Natural killer cell treated with Interleukin-12 subunit alpha and Interleukin-12 subunit beta and Interleukin-15 and Interleukin-18, amount 100 ng/mL, for 72 hours (primary cell): ENCODE measurements around the gene ME3. TPM values are rescaled to one million over a fixed set of nuclear protein-coding genes. Genes with fewer than 3 reads are reported as not detected.
"Not testable (repeated sequence)": the region's sequence is repeated elsewhere in the genome, so short reads cannot be mapped to it uniquely, and the experiment has no call there.

Experiments
- ATAC-seq, 2 donors: fragments of 150-1000 bp; cut with Tn5 transposase in 1 of 2; sonication (Bioruptor Pico), chemical (Tn5 transposase) in 1 of 2; 2 replicates each; pipeline ENCODE4 v1.10.0; 2021
- DNase-seq: peaks from one replicate; pipeline ENCODE4 v3.0.0; 2022; ENCODE audit warnings: low spot score
- H3K27ac Mint-ChIP-seq, 2 donors: 1 replicate in 1 of 2; 2 replicates in 1 of 2; pipeline ENCODE4 v1.8.0; 2022; ENCODE audit warnings: mixed read lengths in 2 of 2, mild to moderate bottlenecking in 1 of 2, moderate library complexity in 1 of 2
- H3K27me3 Mint-ChIP-seq, 2 donors: 1 replicate in 1 of 2; 2 replicates in 1 of 2; pipeline ENCODE4 v1.8.0; 2022; ENCODE audit warnings: mixed read lengths in 2 of 2
- H3K36me3 Mint-ChIP-seq: one replicate; pipeline ENCODE4 v1.8.0; 2022; ENCODE audit warnings: mixed read lengths
- H3K4me1 Mint-ChIP-seq, 2 donors: 1 replicate in 1 of 2; 2 replicates in 1 of 2; pipeline ENCODE4 v1.8.0; 2022; ENCODE audit warnings: low read depth in 2 of 2, mixed read lengths in 2 of 2, mild to moderate bottlenecking in 1 of 2
- H3K4me3 Mint-ChIP-seq: one replicate; pipeline ENCODE4 v1.8.0; 2022; ENCODE audit warnings: mixed read lengths
- H3K9me3 Mint-ChIP-seq: 2 replicates; pipeline ENCODE4 v1.8.0; 2022; ENCODE audit warnings: mixed read lengths
- total RNA-seq, 2 donors: library from RNA; stranded (reverse); gene quantifications; one replicate each; pipeline ENCODE4 v1.2.3, GENCODE V29; 2022

The ME3 gene
- total RNA-seq, 2 donors from 2014 or later: 2.5 to 4.8 TPM

- DNase-seq (no peak), ATAC-seq (no peak)
- Mint-ChIP-seq H3K9me3 (no peaks in the 10 kb centered on the region), H3K4me1 (peaks cover 0 to 3% of the 10 kb centered on the region in 2 donors), H3K36me3 (no peaks in the 10 kb centered on the region), H3K27ac (no peak overlapping the region), H3K27me3 (no peaks in the 10 kb centered on the region), H3K4me3 (no peak overlapping the region)
These were observed 236.7 kb downstream of the ME3 start for GRCh38 chr11:86435711-86436110.

DNA sequence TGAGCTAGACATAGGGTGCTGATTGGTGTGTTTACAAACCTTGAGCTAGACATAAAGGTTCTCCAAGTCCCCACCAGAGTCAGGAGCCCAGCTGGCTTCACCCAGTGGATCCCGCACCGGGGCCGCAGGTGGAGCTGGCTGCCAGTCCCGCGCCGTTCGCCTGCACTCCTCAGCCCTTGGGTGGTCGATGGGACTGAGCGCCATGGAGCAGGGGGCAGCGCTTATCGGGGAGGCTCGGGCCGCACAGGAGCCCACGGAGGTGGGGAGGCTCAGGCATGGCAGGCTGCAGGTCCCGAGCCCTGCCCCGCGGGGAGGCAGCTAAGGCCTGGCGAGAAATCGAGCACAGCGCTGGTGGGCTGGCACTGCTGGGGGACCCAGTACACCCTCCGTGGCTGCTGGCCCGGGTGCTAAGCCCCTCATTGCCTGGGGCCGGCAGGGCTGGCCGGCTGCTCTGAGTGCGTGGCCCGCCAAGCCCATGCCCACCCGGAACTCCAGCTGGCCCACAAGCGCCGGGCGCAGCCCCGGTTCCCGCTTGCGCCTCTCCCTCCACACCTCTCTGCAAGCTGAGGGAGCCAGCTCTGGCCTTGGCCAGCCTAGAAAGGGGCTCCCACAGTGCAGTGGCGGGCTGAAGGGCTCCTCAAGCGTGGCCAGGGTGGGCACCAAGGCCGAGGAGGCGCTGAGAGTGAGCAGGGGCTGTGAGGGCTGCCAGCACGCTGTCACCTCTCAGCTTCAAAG, 238.9 kb downstream of the ME3 start:
- not testable (repeated sequence) for H3K4me1 Mint-ChIP-seq, H3K27me3 Mint-ChIP-seq, H3K4me3 Mint-ChIP-seq, H3K27ac Mint-ChIP-seq, DNase-seq, H3K36me3 Mint-ChIP-seq, H3K9me3 Mint-ChIP-seq, ATAC-seq

DNA sequence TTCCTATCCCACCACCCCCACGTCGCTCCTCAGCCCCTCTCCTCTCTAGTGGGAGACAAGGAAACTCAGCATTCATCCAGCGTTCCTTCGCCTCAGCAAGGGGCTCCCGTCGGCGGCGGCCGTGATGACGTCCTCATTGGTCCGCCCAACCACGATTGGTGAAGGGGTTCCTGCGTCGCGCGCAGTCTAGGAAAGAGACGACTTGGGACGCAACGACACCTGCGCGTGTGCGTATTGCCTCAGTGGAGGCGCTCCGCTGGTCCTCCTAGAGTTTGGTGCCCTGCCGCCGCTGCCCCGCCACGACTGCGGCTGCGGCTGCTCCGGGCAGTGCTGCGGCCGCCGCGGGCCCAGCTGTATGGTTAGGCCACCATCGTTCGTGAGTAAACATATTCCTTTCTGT, 241.2 kb downstream of the ME3 start:
- Mint-ChIP-seq H3K27me3 (peaks cover 0 to 2% of the 10 kb centered on the region in 2 donors), H3K4me3 (no peak overlapping the region), H3K4me1 (no peaks in the 10 kb centered on the region), H3K9me3 (no peaks in the 10 kb centered on the region), H3K27ac (no peak overlapping the region), H3K36me3 (no peaks in the 10 kb centered on the region)
- peak in 1 of 2 donors; percentile 66 for ATAC-seq
- DNase-seq: no peak

DNA sequence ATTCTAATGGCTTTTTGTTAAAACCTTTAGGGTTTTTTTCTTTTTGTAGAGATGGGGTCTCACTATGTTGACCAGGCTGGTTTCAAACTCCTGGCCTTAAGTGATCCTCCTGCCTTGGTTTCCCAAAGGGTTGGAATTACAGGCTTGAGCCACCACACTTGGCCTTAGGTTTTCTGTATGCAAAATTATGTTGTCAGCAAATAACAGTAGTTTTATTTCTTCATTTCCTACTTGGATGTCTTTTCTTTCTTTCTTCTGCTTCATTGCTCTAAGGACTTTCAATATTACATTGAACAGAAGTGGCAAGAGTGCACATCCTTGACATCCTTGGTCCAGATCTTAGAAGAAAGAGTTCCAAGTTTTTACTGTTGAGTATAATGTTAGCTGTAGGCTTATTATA, 245.0 kb downstream of the ME3 start:
- ATAC-seq: no peak

DNA sequence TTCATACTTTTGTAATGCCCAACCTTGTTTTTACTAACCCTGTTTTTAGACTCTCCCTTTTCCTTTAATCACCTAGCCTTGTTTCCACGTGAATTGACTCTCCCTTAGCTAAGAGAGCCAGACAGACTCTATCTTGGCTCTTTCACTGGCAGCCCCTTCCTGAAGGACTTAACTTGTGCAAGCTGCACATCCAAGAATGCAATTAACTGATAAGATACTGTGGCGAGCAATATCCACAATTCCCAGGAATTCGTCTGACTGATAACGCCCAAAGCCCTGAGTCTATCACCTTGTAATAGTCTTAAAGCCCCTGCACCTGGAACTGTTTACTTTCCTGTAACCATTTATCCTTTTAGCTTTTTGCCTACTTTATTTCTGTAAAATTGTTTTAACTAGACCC, 248.9 kb downstream of the ME3 start:
- not testable (repeated sequence) for ATAC-seq, DNase-seq, H3K9me3 Mint-ChIP-seq, H3K27me3 Mint-ChIP-seq, H3K27ac Mint-ChIP-seq, H3K36me3 Mint-ChIP-seq, H3K4me3 Mint-ChIP-seq, H3K4me1 Mint-ChIP-seq

More for the DNA sequence above, 245.0 kb downstream of the ME3 start:
- H3K4me3 Mint-ChIP-seq: no peak overlapping the region
- no peaks in the 10 kb centered on the region for H3K9me3 Mint-ChIP-seq
- H3K36me3 Mint-ChIP-seq: no peaks in the 10 kb centered on the region
- H3K4me1 Mint-ChIP-seq: no peaks in the 10 kb centered on the region
- H3K27ac Mint-ChIP-seq: no peak overlapping the region
- H3K27me3 Mint-ChIP-seq: peaks cover 0 to 2% of the 10 kb centered on the region in 2 donors
- no peak for DNase-seq

DNA sequence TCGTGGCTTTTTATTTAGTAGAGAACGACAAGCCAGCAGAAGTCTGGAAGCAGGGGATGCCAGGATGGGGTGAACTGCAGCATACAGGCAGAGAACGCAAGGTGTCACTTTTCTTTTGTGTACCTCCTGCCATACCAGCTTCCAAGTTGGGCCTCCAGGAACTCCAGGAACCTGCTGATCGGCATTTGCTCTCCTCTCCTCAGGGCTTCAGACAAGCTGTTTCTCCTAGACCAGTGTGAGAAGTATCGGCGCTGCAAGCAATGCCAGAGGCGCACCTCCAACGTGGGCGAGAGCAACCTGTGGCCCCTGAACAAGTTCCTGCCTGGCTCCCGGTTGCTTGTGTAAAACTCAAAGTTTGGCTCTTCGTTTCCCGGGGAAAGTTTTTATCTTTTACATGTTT, 250.0 kb downstream of the ME3 start:
- no peaks in the 10 kb centered on the region for H3K9me3 Mint-ChIP-seq
- no peak overlapping the region for H3K27ac Mint-ChIP-seq
- H3K36me3 Mint-ChIP-seq: no peaks in the 10 kb centered on the region
- ATAC-seq: no peak
- peaks cover 0 to 3% of the 10 kb centered on the region in 2 donors for H3K4me1 Mint-ChIP-seq
- no peaks in the 10 kb centered on the region for H3K27me3 Mint-ChIP-seq
- DNase-seq: no peak
- H3K4me3 Mint-ChIP-seq: no peak overlapping the region

DNA sequence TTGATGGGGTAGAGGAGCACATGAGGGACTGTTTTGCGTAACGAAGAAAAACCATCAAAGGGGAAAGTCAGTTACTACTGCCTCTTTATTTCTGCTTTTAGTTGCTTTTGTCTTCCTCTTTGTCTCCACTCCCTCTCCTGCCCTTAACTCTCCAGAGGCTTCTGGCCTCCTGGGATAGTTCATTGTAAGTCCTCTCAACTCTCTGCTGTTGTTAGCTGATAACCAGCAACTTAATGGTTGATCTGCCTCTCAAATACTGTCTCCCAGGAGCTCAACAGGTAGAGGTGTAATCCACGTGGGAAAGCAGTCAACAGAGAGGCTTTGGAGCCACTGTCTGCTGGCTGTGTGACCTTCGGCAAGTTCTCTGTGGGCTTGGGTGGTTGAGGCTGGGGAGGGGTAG, 250.5 kb downstream of the ME3 start:
- Mint-ChIP-seq H3K27ac (no peak overlapping the region), H3K4me1 (peaks cover 0 to 3% of the 10 kb centered on the region in 2 donors), H3K36me3 (no peaks in the 10 kb centered on the region), H3K4me3 (no peak overlapping the region), H3K9me3 (no peaks in the 10 kb centered on the region), H3K27me3 (no peaks in the 10 kb centered on the region)
- no peak for DNase-seq
- no peak for ATAC-seq

- ATAC-seq: peak; percentile 43 to 65
- no peak overlapping the region for H3K4me3 Mint-ChIP-seq
- no peak overlapping the region for H3K27ac Mint-ChIP-seq
These were observed 253.5 kb downstream of the ME3 start for GRCh38 chr11:86418917-86419316.

DNA sequence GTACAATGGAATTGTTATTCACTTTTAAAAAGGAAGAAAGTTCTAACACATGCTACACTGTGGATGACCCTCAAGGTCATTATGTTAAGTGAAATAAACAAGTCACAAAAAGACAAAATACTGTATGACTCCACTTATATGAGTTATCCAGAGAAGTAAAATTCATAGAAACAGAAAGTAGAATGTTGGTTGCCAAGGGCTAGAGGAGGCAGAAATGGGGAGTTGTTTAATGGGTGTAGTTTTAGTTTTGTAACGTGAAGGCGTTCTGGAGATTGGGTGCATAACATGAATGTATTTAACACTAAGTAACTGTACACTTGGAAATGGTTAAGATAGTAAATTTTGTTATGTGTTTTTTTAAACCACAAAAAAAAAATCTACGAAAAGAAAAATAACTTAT, 253.9 kb downstream of the ME3 start:
- Mint-ChIP-seq H3K4me3 (no peak overlapping the region), H3K27me3 (no peaks in the 10 kb centered on the region), H3K36me3 (no peaks in the 10 kb centered on the region), H3K27ac (no peak overlapping the region), H3K9me3 (no peaks in the 10 kb centered on the region), H3K4me1 (peaks cover 0 to 6% of the 10 kb centered on the region in 2 donors)
- ATAC-seq (peak in 1 of 2 donors; percentile 27), DNase-seq (no peak)

More at GRCh38 chr11:86418917-86419316, 253.5 kb downstream of the ME3 start:
- H3K4me1 Mint-ChIP-seq: peaks cover 0 to 6% of the 10 kb centered on the region in 2 donors
- no peaks in the 10 kb centered on the region for H3K36me3 Mint-ChIP-seq
- no peak for DNase-seq
- no peaks in the 10 kb centered on the region for H3K9me3 Mint-ChIP-seq
- H3K27me3 Mint-ChIP-seq: no peaks in the 10 kb centered on the region

DNA sequence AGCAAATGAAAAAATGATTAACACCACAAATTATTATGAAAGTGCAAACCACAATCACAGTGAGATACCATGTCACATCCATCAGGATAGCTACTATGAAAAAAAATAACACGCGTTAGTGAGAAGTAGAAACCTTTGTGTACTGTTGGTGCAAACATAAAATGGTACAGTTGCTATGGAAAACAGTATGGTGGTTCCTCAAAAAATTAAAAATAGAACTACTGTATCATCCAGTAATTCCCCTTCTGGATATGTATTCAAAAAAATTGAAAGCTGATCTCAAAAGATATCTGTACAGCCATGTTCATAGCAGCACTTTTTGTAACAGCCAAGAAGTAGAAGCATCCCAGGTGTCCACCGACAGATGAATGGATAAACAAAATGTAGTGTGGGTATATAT, 254.3 kb downstream of the ME3 start:
- no peak for DNase-seq
- Mint-ChIP-seq H3K27me3 (no peaks in the 10 kb centered on the region), H3K4me3 (no peak overlapping the region), H3K4me1 (peaks cover 0 to 6% of the 10 kb centered on the region in 2 donors), H3K27ac (no peak overlapping the region), H3K9me3 (no peaks in the 10 kb centered on the region), H3K36me3 (no peaks in the 10 kb centered on the region)
- no peak for ATAC-seq

DNA sequence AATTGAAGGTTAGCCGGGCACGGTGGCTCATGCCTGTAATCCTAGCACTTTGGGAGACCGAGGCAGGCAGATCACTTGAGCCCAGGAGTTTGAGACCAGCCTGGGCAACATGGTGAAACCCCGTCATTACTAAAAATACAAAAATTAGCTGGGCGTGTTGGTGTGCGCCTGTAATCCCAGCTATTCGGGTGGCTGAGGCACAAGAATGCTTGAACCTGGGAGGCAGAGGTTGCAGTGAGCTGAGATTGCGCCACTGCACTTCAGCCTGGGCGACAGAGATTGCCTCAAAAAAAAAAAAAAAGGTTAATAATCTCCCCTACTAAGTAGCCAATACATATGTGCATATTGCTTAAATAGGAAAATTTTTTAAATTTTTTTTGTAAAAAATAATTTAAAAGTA, 255.5 kb downstream of the ME3 start:
- not testable (repeated sequence) for H3K4me1 Mint-ChIP-seq, H3K27me3 Mint-ChIP-seq, H3K27ac Mint-ChIP-seq, H3K9me3 Mint-ChIP-seq, DNase-seq, H3K36me3 Mint-ChIP-seq, ATAC-seq, H3K4me3 Mint-ChIP-seq

DNA sequence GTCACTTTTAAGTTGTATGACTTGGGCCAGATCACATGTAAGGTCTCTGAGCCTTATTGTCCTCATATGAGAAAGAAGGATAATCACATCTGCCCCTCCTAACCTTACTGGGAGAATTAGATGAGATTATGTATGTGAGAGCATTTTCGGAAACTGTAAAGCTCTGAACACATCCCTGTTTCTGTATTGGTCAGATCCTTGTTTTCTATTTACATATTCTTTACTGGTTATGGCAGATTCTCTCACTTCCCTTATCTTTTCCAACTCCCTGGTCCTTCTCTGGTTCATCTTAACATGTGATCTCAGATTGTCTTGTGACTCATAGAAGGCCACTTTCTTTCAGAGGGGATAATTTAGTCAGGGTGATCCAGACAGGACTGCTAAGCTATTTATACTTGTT, 255.9 kb downstream of the ME3 start:
- ATAC-seq (no peak), DNase-seq (no peak)
- Mint-ChIP-seq H3K27me3 (no peaks in the 10 kb centered on the region), H3K4me1 (peaks cover 0 to 6% of the 10 kb centered on the region in 2 donors), H3K27ac (no peak overlapping the region), H3K4me3 (no peak overlapping the region), H3K36me3 (no peaks in the 10 kb centered on the region), H3K9me3 (no peaks in the 10 kb centered on the region)

- DNase-seq: no peak
- Mint-ChIP-seq H3K27me3 (no peaks in the 10 kb centered on the region), H3K4me3 (no peak overlapping the region), H3K27ac (no peak overlapping the region), H3K4me1 (peaks cover 0 to 6% of the 10 kb centered on the region in 2 donors), H3K36me3 (no peaks in the 10 kb centered on the region), H3K9me3 (no peaks in the 10 kb centered on the region)
- ATAC-seq: no peak
These were observed 257.4 kb downstream of the ME3 start for GRCh38 chr11:86415026-86415425.

DNA sequence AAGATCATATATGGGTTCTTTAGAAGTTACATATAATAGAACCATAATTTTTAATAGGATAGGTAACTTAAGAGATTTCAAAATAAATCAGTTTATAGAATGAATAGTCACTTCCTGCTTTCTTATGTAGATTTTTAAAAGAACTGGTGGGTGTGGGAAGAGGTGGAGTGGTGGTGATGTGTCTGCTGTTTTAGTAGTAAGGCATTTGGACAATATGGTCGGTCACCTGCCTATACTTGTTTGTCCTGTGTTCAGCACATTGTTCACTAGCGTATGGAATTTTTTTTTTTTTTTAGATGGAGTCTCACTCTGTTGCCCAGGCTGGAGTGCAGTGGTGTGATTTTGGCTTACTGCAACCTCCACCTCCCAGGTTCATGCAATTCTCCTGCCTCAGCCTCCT, 258.4 kb downstream of the ME3 start:
- Mint-ChIP-seq H3K27me3 (no peaks in the 10 kb centered on the region), H3K4me1 (peaks cover 0 to 6% of the 10 kb centered on the region in 2 donors)
- ATAC-seq: no peak

GRCh38 chr11:86408845-86409244, 263.6 kb downstream of the ME3 start:
- Mint-ChIP-seq H3K9me3 (no peaks in the 10 kb centered on the region), H3K27me3 (no peaks in the 10 kb centered on the region), H3K36me3 (no peaks in the 10 kb centered on the region), H3K4me3 (no peak overlapping the region), H3K4me1 (no peaks in the 10 kb centered on the region), H3K27ac (no peak overlapping the region)
- ATAC-seq: no peak
- DNase-seq: no peak

More for the DNA sequence above, 258.4 kb downstream of the ME3 start:
- Mint-ChIP-seq H3K4me3 (no peak overlapping the region), H3K9me3 (no peaks in the 10 kb centered on the region), H3K27ac (no peak overlapping the region), H3K36me3 (no peaks in the 10 kb centered on the region)
- no peak for DNase-seq
